HG02678 (cell line): Measurements from ENCODE around the gene MRFAP1L1.
"Not testable (repeated sequence)": the region's sequence is repeated elsewhere in the genome, so short reads cannot be mapped to it uniquely, and the experiment has no call there.

Source experiments
- ATAC-seq: cut with Tn5 transposase; IDR thresholded peaks from one replicate; pipeline ENCODE4 v1.9.1; 2021; ENCODE audit warnings: mild to moderate bottlenecking, moderate library complexity; ENCODE audit not compliant: unreplicated experiment

The MRFAP1L1 gene

GRCh38 chr4:6709230-6710114, at the start of gene MRFAP1L1:
MRFAP1L1 (minus strand) TSS chr4:6709865; CDS start chr4:6709629, 236 bp downstream.
- ATAC-seq: peak; percentile 76

GRCh38 chr4:6758728-6759127, 49.1 kb upstream of the MRFAP1L1 start:
- no peak for ATAC-seq

GRCh38 chr4:6756345-6756744, 46.7 kb upstream of the MRFAP1L1 start:
- not testable (repeated sequence) for ATAC-seq

GRCh38 chr4:6755088-6755753, 45.6 kb upstream of the MRFAP1L1 start:
- no peak for ATAC-seq

GRCh38 chr4:6754481-6755087, 44.9 kb upstream of the MRFAP1L1 start:
- no peak for ATAC-seq

- no peak for ATAC-seq
Observed at GRCh38 chr4:6753891-6754290, 44.2 kb upstream of the MRFAP1L1 start.

- ATAC-seq: no peak
Observed at GRCh38 chr4:6753103-6753560, 43.5 kb upstream of the MRFAP1L1 start.

- ATAC-seq: no peak
Observed at GRCh38 chr4:6752486-6752829, 42.8 kb upstream of the MRFAP1L1 start.

- ATAC-seq: no peak
Observed at GRCh38 chr4:6751611-6752485, 42.2 kb upstream of the MRFAP1L1 start.

- no peak for ATAC-seq
Observed at GRCh38 chr4:6750286-6751221, 40.9 kb upstream of the MRFAP1L1 start.

- no peak for ATAC-seq
Observed at GRCh38 chr4:6749340-6750171, 39.9 kb upstream of the MRFAP1L1 start.

- no peak for ATAC-seq
Observed at GRCh38 chr4:6748286-6748685, 38.6 kb upstream of the MRFAP1L1 start.

- no peak for ATAC-seq
Observed at GRCh38 chr4:6747294-6748051, 37.8 kb upstream of the MRFAP1L1 start.

GRCh38 chr4:6746721-6747293, 37.1 kb upstream of the MRFAP1L1 start:
- ATAC-seq: no peak

- ATAC-seq: no peak
Observed at GRCh38 chr4:6742989-6743388, 33.3 kb upstream of the MRFAP1L1 start.

GRCh38 chr4:6742507-6742906, 32.8 kb upstream of the MRFAP1L1 start:
- no peak for ATAC-seq

- ATAC-seq: no peak
Observed at GRCh38 chr4:6740347-6740746, 30.7 kb upstream of the MRFAP1L1 start.

GRCh38 chr4:6739920-6740319, 30.3 kb upstream of the MRFAP1L1 start:
- no peak for ATAC-seq
